ENCODE measurements around the gene SGSM2.
A peak's percentile ranks its signal among the peaks of the same experiment; 100 is the strongest.
"Not testable (repeated sequence)": the region's sequence is repeated elsewhere in the genome, so short reads cannot be mapped to it uniquely, and the experiment has no call there.

Gene SGSM2, protein sequence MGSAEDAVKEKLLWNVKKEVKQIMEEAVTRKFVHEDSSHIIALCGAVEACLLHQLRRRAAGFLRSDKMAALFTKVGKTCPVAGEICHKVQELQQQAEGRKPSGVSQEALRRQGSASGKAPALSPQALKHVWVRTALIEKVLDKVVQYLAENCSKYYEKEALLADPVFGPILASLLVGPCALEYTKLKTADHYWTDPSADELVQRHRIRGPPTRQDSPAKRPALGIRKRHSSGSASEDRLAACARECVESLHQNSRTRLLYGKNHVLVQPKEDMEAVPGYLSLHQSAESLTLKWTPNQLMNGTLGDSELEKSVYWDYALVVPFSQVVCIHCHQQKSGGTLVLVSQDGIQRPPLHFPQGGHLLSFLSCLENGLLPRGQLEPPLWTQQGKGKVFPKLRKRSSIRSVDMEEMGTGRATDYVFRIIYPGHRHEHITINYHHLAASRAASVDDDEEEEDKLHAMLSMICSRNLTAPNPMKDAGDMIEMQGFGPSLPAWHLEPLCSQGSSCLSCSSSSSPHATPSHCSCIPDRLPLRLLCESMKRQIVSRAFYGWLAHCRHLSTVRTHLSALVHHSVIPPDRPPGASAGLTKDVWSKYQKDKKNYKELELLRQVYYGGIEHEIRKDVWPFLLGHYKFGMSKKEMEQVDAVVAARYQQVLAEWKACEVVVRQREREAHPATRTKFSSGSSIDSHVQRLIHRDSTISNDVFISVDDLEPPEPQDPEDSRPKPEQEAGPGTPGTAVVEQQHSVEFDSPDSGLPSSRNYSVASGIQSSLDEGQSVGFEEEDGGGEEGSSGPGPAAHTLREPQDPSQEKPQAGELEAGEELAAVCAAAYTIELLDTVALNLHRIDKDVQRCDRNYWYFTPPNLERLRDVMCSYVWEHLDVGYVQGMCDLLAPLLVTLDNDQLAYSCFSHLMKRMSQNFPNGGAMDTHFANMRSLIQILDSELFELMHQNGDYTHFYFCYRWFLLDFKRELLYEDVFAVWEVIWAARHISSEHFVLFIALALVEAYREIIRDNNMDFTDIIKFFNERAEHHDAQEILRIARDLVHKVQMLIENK

DNA sequence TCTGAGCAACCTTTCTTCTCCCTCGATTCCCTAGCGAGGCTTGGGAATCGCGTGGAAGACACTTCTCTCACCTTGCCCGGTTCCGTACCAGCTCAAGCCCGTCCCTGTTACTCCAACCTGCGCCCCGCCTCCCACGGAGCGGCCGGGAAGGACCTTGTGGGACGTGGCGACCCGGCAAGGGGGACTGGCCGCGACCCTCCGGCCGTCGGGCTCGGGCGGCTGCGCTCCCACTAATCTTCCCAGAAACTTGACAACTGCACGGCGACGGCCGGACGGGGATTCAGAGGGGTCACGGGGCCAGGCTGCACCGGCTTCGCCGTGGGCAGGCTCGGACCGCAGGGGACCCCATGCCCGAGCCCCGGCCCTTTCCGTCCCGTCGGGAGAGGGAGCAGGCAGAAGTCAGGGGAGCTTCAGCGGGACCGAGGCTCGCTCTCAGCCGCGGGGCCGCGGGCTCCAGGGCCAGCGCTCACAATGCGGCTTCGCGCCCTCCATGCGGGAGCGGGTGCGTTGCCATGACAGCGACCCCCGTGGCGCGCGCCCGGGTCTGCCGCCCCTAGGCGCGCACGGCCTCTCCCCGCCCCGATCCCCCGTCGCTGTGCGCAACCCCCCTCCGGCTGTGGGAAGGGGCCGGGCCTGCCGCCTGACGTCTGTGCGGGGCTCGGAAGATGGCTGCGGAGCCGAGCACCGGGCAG, at the start of gene SGSM2:
SGSM2 (plus strand) TSS at position 650 of the 692 bp plus-strand sequence. CDS start 188 bp downstream, outside the sequence.
- peak; percentile 70 for DNase-seq

DNA sequence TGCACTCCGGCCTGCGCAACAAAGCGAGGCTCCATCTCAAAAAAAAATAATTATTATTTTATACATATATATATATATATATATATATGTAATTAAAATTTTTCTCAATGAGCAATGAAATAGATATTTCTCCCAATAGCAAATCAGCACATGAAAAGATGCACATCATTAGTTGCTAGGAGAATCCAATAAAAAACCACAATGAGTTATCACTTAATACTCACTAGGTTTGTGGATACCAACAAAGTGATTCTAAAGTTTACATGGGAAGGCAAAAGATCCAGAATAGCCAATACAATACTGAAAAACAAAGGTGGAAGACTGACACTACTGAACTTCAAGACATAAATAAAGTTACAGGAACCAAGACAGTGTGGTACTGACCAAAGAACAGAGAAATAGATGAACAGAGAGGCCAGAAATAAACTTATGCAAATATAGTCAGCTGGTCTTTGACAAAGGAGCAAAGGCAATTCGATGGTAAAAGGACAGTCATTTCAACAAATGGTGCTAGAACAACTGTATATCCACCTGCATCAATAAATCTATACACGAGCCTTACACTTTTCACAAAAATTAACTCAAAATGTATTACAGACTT, 47.3 kb upstream of the SGSM2 start:
- no peak for DNase-seq

DNA sequence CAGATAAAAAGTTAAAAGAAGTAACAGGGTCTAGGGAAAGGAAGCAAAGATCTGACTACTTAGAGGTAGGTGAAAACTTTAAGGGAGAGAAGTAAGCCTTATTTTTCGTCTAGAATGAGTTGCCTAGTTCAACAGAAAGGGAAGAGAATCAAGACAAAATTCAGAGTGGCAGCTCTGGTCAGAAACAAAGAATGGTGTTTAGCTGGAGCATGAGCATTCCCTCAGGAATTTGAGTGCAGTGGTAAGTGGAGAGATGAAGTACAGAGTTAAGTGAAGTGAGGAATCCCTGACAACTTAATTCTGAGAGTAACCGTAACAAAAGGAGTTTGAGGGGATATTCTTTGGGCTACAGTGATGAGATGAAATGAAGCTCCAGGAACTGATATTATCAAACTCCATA, 45.2 kb upstream of the SGSM2 start:
- DNase-seq: no peak

DNA sequence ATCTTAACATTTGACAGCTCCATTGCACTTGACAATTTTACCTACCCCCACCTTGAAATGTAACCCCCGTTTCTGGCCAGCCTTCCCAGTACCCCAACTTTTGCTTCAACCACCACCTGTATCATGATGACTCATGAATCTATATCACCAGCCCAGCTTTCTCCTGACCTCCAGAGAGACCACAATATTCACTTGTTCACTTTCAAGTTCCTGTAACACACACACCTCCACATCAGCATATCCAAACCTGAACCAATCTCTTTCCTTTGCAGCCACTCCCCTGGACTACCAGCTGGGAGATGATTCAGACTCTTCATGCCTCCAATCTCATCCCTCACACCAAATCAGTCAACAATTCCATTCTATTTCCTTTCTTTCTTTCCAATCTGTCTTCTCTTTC, 41.7 kb upstream of the SGSM2 start:
- no peak for DNase-seq

DNA sequence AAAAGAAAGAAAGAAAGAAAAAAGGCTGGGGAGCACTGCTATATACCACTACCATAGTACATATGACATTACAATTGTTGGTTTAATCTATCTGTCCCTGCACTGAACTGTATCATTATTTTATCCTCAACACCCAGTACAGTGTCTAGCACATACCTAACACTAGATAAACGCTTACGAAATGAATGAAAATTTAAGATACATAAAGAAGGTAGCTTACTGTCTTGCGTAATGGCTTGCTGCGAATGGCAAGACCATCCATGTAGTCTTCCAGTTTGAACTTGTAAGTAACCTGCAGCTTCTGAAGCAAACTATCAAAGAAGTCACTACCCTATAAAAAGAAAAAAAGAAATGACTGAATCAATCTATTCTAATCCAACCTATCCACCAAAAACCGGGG, 40.3 kb upstream of the SGSM2 start:
- DNase-seq: no peak

DNA sequence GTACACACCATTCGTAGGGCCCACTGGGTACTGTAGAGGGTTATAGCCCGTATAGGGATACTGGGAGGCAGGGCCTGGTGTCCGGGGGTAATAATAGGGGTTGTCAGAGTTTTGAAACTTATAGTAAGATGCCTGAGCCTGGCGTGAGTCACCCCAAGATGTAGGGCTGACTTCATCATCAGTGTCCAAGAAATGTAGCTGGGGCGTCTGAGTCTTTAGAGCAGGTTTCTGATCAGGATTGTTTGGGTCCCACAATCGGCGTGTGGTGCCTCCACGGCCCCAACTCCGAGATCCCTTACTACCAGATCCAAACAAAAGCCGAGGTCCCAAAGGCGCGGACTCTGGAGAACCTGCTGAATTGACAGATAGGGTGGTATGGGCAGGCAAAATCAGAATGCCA, 38.2 kb upstream of the SGSM2 start:
- no peak for DNase-seq

DNA sequence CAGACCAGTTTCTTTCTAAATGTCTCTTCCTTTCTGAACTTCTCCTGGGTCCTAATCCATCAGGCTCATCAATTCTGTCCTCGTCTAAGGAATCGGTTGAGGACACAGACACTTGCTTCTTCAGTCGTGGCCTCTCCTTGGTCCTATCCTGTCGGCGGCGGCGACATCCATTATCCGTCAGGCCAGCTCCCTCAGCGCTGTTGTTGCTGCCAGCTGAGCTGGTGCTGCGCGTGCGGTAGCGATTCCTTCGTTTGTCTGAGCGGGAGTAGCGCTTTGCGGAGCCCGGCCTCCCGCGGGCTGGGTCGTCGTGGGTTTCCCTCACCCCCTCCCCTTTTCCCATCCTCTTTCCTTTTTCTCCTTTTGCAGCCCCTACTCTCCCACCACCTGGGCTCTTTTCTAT, 37.5 kb upstream of the SGSM2 start:
- DNase-seq: no peak

DNA sequence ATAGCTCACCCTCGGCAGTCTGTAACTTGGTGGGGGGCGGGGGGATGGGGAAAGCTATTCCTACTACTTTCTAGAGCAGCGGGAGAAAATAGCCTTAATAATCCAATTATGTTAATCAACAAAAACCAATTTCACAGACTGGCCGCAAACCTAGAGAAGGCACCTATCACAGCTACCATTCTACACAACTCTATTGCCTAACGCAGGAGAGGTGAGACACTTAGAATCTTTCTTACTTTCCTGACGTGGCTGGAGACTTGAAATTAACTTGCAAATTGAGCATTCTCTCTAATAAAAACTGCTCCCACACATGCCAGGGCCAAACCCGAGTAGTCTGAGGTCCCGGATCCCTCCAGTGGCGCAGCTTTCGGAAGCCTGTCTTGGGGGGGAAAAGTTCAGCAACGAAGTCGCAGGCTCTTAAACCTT, 34.5 kb upstream of the SGSM2 start:
- DNase-seq: no peak

DNA sequence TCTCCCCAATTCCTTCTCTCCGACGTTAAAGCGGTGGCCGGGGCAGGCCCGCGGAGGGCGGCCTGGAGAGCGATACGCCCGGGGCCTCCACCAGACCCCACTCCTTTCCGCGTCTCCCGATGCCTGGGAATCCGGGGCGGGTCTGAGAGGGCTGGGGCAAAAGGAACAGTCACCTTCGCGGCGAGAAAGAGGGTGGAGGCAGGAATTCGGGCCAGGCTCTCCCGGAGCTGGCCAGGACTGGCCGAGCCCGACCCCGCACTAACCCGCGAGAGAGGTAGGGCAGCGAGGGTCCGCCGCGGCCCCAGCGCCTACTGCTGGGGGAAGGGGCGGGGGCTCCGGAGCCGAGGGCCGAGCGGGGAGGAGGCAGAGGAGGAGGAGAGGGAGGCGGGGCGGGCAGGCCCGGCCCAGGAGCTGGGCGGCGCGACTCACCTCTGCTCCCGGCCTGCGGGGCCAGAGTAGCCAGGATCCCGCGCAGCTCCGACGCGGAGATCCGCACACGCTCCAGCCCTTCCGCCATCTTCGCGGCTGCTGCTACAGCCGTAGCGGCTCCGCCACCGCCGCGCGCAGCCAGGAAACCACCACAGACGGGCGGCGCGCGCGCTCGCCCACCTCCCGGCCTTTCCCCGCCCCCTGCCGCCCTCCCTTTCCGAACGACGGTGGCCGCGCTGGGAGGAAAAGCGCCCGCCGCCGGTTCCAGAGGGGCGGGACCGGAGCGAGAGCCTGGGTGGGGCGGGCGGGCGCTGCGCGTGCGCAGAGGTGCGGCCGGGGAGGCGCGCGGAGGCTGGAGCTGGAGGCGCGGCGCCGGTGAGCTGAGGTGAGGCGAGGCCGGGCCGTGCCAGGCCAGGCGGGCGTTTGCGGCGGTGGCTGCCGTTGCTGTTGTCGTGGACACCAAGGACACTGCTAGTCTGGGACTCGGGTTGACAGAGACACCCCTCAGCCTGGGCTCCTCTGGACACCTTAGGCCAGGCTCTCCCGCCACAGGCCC, 33.8 kb upstream of the SGSM2 start, which contains the start of the genes SMG6 and SRR:
SMG6 (minus strand) TSS at position 582 of the 985 bp plus-strand sequence; CDS start at position 517, 65 bp downstream.
SRR (plus strand) TSS at position 747 of the 985 bp plus-strand sequence. CDS start 11,611 bp downstream, outside the sequence.
- peak; percentile 96 for DNase-seq

DNA sequence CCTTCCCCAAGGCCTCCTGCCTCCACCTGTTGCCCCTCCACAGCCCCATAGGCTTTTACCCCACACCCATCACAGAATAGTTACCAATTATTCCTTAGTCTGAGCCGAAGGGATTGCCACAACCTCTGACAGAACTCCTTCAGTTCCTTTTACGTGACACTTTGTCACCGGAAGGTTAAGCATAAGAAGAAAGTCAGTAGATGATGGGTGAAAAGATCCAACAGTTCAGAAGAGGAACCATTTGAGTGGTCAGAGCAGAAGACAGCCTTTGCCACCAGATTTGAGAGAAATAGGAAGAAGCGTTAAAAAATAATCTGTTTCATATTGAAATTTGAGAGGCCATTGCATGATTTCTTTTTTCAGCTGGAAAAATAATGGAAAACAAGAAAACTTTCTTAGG, 32.4 kb upstream of the SGSM2 start:
- DNase-seq: no peak

DNA sequence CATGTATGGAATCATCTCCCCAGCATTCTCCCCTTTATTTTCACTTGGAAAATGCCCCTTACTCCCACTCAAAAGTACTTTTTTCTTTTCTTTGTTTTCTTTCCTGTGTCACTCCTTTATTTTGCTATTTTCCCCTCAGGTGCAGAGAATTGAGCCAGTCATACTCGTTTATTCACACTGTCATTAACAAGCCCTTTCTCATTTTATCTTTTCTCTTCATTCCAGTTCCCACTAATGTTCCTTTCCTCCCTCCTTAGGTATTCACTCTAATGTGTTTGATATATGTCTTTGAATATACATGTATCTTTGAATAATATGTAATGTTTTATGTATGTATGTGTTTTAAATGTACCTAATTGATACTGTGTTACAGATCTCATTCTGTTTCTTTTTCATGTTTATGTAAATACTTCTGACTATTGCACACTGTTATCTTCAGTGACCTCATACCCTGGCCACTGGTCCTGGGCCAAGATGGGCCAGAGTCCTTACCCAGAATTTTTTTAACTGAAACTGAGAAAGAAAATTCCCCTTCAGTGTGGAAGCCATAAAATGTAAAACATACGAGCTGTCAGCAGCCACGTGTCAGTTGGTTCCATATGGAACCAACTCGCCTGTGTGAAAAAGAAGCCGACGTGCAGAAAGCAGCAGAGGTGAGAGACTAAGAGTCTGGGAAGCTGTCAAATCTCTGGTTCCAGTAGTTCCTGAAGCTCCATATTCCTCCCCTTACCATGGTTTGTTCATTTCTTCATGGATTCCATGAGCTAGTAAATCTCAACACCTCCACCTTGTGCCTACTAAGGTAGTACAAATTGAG, 27.8 kb upstream of the SGSM2 start:
- DNase-seq: no peak

DNA sequence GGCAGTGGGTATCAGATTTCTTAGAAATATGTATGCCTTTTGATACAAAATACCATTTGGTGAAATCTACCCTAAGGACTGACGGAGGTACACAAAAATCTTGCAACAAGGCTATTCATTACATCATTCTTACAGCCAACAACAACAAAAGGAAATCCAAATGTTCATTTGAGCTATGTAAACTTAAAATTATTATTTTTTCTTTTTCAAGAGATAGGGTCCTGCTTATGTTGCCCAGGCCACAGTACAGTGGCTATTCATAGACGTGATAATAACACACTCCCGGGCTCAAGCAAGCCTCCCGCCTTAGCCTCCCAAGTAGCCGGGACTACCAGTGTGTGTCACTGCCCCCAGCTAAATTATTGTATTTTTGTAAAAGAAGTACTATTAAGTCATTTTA, 24.6 kb upstream of the SGSM2 start:
- DNase-seq: no peak

DNA sequence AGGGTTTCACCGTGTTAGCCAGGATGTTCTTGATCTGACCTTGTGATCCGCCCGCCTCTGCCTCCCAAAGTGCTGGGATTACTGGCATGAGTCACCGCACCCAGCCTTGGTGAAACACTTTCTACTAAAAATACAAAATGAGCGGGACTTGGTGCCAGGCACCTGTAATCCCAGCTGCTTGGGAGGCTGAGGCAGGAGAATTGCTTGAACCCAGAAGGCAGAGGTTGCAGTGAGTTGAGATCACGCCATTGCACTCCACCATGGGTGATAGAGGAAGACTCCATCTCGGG, 20.4 kb upstream of the SGSM2 start:
- not testable (repeated sequence) for DNase-seq

DNA sequence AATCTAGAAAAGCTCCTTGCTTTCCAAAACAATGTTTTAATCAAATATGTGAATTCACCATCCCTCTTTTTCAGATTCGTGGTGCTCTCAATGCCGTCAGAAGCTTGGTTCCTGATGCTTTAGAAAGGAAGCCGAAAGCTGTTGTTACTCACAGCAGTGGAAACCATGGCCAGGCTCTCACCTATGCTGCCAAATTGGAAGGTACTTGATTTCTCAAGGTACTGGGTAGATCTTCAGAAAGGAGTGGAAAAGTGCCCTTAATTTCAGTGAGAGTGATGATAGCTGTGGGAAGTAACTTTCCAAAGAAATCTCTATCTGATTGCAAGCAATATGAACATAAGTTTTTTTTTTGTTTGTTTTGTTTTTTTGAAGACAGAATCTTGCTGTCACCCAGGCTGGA, 19.5 kb upstream of the SGSM2 start:
- DNase-seq: no peak

DNA sequence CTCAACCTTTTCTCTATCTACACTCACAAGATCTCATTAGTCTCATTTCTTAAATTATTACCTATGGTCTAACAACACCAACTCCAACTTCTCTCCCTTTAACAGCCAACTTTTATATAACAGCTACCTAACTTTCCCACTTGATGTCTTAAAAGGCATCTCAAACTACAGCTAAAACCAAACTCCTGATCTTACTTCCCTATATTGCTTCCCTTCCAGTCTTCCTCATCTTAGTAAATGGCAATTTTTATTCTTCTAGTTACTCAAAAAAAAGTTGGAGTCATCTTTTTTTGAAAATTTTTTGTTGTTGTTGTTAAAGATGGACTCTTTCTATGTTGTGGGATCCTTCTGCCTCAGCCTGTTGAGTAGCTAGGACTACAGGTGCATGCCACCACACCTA, 18.2 kb upstream of the SGSM2 start:
- DNase-seq: no peak

DNA sequence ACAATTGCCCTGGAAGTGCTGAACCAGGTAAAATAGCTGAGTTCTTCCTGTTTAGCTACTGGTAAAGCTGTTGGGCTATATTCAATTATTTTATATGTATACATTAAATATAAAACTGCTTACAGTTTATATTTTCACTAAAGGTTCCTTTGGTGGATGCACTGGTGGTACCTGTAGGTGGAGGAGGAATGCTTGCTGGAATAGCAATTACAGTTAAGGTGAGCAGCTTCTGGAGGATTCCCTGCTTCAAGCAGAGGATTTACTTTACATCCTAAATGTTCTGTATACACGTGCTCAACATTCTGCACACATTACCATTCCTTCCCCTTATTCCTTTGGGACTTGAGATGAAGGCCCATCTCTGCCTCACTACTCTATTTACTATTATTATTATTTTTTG, 15.9 kb upstream of the SGSM2 start:
- no peak for DNase-seq

DNA sequence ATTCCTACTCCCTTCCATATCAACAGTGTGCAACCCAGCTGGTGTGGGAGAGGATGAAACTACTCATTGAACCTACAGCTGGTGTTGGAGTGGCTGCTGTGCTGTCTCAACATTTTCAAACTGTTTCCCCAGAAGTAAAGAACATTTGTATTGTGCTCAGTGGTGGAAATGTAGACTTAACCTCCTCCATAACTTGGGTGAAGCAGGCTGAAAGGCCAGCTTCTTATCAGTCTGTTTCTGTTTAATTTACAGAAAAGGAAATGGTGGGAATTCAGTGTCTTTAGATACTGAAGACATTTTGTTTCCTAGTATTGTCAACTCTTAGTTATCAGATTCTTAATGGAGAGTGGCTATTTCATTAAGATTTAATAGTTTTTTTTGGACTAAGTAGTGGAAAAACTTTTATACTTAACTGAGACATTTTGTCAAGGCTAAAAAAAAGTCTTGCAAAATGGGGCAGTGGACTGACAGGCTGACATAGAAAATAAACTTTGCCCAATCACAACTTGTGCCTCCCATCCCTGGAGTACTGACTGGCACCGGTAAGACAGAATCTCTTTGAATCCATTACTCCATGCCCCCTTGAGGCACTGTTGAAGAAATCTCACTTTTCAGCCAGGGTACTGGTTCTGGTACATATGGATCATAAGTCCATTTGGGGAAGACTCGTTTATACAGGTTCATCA, 13.5 kb upstream of the SGSM2 start:
- no peak for DNase-seq

DNA sequence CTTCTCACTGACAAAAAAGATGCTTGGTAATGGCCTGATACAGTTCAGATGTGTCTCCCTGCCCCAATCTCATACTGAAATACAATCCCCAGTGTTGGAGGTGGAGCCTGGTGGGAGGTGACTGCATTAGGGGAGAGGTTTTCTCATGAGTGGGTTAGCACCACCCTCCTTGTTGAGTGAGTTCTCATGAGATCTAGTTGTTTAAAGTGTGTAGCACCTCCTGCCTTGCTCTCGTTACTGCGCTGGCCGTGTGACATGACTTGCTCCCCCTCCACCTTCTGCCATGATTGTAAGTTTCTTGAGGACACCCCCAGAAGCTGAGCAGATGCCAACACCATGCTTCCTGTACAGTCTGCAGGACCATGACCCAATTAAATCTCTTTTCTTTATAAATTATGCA, 6.0 kb upstream of the SGSM2 start:
- DNase-seq: no peak

DNA sequence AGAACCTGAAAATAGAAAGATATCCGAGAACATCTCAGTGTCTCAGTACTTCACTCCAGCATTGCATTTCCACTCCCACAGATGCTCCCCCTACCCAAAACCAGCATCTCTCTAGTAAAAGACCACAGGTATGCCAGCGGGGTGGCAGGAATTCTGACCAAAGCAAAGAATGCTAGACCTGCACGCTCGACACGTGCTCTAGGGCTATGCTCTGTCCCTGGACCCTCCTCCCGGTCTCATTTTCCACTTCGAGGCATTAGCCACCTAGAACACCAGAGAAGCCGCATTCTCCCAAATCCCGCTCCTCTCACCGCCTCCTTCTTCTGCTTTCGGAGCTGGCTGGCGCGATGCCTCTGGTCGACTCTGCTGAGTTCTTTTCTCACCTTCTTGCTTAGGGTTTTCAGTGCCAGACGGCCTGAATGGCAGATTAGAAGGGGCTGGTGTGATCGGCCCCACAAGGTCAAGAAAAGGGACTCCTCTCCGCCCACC, 1.5 kb upstream of the SGSM2 start:
- DNase-seq: no peak

Data from activated CD4-positive, alpha-beta T cell treated with anti-CD3 and anti-CD28 coated beads for 48 hours (primary cell).